GM13976 (cell line): Measurements from ENCODE around the gene RAB7A.

Experiments
- DNase-seq: peaks from one replicate; pipeline ENCODE4 v3.0.0; 2012; ENCODE audit warnings: low spot score
- CTCF ChIP-seq: IDR thresholded peaks from 2 replicates; pipeline ENCODE4 v1.5.1; 2012; ENCODE audit warnings: borderline replicate concordance, mild to moderate bottlenecking; ENCODE audit not compliant: insufficient read depth; ENCODE audit errors: extremely low read depth, missing control alignments, control extremely low read depth
- in situ Hi-C: fragments of 300-500 bp; cut with MboI; formaldehyde crosslinking; loops from one replicate; pipeline ENCODE4 v1.12.0; 2022; ENCODE audit warnings: low sequenced_read_pairs, mixed read lengths, inconsistent platforms; ENCODE audit not compliant: unreplicated experiment

The RAB7A gene

GRCh38 chr3:128684986-128685726, 40.8 kb upstream of the RAB7A start:
- DNase-seq: no peak
- in situ Hi-C loops: loop anchor here (10.0 kb wide), 1 partner anchor 110 kb away; no protein-coding TSS in a partner anchor
- no peak for TF ChIP-seq CTCF

GRCh38 chr3:128686465-128686864, 39.5 kb upstream of the RAB7A start:
- no peak for DNase-seq

GRCh38 chr3:128689060-128689459, 36.9 kb upstream of the RAB7A start:
- TF ChIP-seq CTCF: no peak
- no peak for DNase-seq
- in situ Hi-C loops: loop anchor here (10.0 kb wide), 1 partner anchor 106 kb away; no protein-coding TSS in a partner anchor

More at GRCh38 chr3:128686465-128686864, 39.5 kb upstream of the RAB7A start:
- no peak for TF ChIP-seq CTCF
- in situ Hi-C loops: loop anchor here (10.0 kb wide), 1 partner anchor 108 kb away; no protein-coding TSS in a partner anchor

- in situ Hi-C loops: no loop called here
- no peak for TF ChIP-seq CTCF
- no peak for DNase-seq
These were observed 32.3 kb upstream of the RAB7A start for GRCh38 chr3:128693696-128694095.

- in situ Hi-C loops: no loop called here
- DNase-seq: no peak
- no peak for TF ChIP-seq CTCF
These were observed 28.6 kb upstream of the RAB7A start for GRCh38 chr3:128697341-128697740.

- peak; percentile 63 for DNase-seq
- in situ Hi-C loops: no loop called here
- TF ChIP-seq CTCF: no peak
These were observed 27.6 kb upstream of the RAB7A start for GRCh38 chr3:128698211-128699047.
